GDM1 (cell line): ENCODE measurements around the gene JADE3.
"Not testable (repeated sequence)": the region's sequence is repeated elsewhere in the genome, so short reads cannot be mapped to it uniquely, and the experiment has no call there.

Experiments
- DNase-seq: peaks from one replicate; lab custom pipeline; 2025; lab: John Stamatoyannopoulos, UW

Gene JADE3

GRCh38 chrX:46935295-46935694 is 23.1 kb downstream of the JADE3 start:
- DNase-seq, result no peak

- DNase-seq, result no peak
Observed at GRCh38 chrX:46938589-46938988, 26.4 kb downstream of the JADE3 start.

- DNase-seq, result no peak
Observed at GRCh38 chrX:46941341-46941740, 29.1 kb downstream of the JADE3 start.

- DNase-seq, result no peak
Observed at GRCh38 chrX:46953137-46953527, 40.9 kb downstream of the JADE3 start.

- no peak for DNase-seq
Observed at GRCh38 chrX:46953597-46953996, 41.4 kb downstream of the JADE3 start.

GRCh38 chrX:46954716-46955115 is 42.5 kb downstream of the JADE3 start:
- no peak for DNase-seq

GRCh38 chrX:46956589-46956988 is 44.4 kb downstream of the JADE3 start:
- DNase-seq, result not testable (repeated sequence)

GRCh38 chrX:46957297-46957696 is 45.1 kb downstream of the JADE3 start:
- no peak for DNase-seq

- no peak for DNase-seq
Observed at GRCh38 chrX:46959101-46959500, 46.9 kb downstream of the JADE3 start.

- DNase-seq, result no peak
Observed at GRCh38 chrX:46959985-46960700, 47.9 kb downstream of the JADE3 start.

GRCh38 chrX:46961097-46961496 is 48.9 kb downstream of the JADE3 start:
- no peak for DNase-seq

- DNase-seq, result no peak
Observed at GRCh38 chrX:46961574-46962283, 49.5 kb downstream of the JADE3 start.

- no peak for DNase-seq
Observed at GRCh38 chrX:46965125-46965758, 53.0 kb downstream of the JADE3 start.

GRCh38 chrX:46967547-46967946 is 55.3 kb downstream of the JADE3 start:
- no peak for DNase-seq

GRCh38 chrX:46977046-46977445 is 64.8 kb downstream of the JADE3 start:
- not testable (repeated sequence) for DNase-seq

- DNase-seq, result peak; percentile 54
Observed at GRCh38 chrX:46978341-46979291, 66.4 kb downstream of the JADE3 start.

- DNase-seq, result no peak
Observed at GRCh38 chrX:46984705-46985104, 72.5 kb downstream of the JADE3 start.

GRCh38 chrX:46989548-46989947 is 77.3 kb downstream of the JADE3 start:
- DNase-seq, result no peak

- no peak for DNase-seq
Observed at GRCh38 chrX:46991664-46992063, 79.4 kb downstream of the JADE3 start.

- DNase-seq, result no peak
Observed at GRCh38 chrX:46992070-46992469, 79.8 kb downstream of the JADE3 start.

GRCh38 chrX:46994096-46994495 is 81.9 kb downstream of the JADE3 start:
- DNase-seq, result no peak

- DNase-seq, result no peak
Observed at GRCh38 chrX:47012131-47012530, 99.9 kb downstream of the JADE3 start.
